HG03175 (cell line): ENCODE data around the gene DCUN1D4.
A peak's percentile ranks its signal among the peaks of the same experiment; 100 is the strongest.
"Not testable (repeated sequence)": the region's sequence is repeated elsewhere in the genome, so short reads cannot be mapped to it uniquely, and the experiment has no call there.

Source experiments
- ATAC-seq: cut with Tn5 transposase; IDR thresholded peaks from one replicate; pipeline ENCODE4 v1.9.1; 2021; ENCODE audit warnings: mild to moderate bottlenecking, moderate library complexity; ENCODE audit not compliant: unreplicated experiment

The DCUN1D4 gene

GRCh38 chr4:51893402-51893801, 50.4 kb downstream of the DCUN1D4 start:
- ATAC-seq: not testable (repeated sequence)

GRCh38 chr4:51894059-51894645, 51.2 kb downstream of the DCUN1D4 start:
- no peak for ATAC-seq

GRCh38 chr4:51895158-51895557, 52.2 kb downstream of the DCUN1D4 start:
- peak; percentile 71 for ATAC-seq

GRCh38 chr4:51895816-51896408, 53.0 kb downstream of the DCUN1D4 start:
- ATAC-seq: peak; percentile 97

- no peak for ATAC-seq
Observed at GRCh38 chr4:51901363-51901762, 58.4 kb downstream of the DCUN1D4 start.

GRCh38 chr4:51906167-51906958, 63.4 kb downstream of the DCUN1D4 start:
- peak; percentile 100 for ATAC-seq

- no peak for ATAC-seq
Observed at GRCh38 chr4:51907006-51907669, 64.2 kb downstream of the DCUN1D4 start.

GRCh38 chr4:51909236-51909703, 66.3 kb downstream of the DCUN1D4 start:
- no peak for ATAC-seq

GRCh38 chr4:51918251-51918650, 75.3 kb downstream of the DCUN1D4 start:
- no peak for ATAC-seq

- ATAC-seq: no peak
Observed at GRCh38 chr4:51923343-51923742, 80.4 kb downstream of the DCUN1D4 start.

GRCh38 chr4:51925307-51925706, 82.4 kb downstream of the DCUN1D4 start:
- no peak for ATAC-seq

GRCh38 chr4:51930557-51930956, 87.6 kb downstream of the DCUN1D4 start:
- no peak for ATAC-seq

GRCh38 chr4:51931461-51931860, 88.5 kb downstream of the DCUN1D4 start:
- ATAC-seq: no peak

- ATAC-seq: no peak
Observed at GRCh38 chr4:51932261-51932660, 89.3 kb downstream of the DCUN1D4 start.

GRCh38 chr4:51932684-51933083, 89.7 kb downstream of the DCUN1D4 start:
- no peak for ATAC-seq

GRCh38 chr4:51940460-51940859, 97.5 kb downstream of the DCUN1D4 start:
- not testable (repeated sequence) for ATAC-seq

GRCh38 chr4:51942108-51942832, 99.3 kb downstream of the DCUN1D4 start:
- no peak for ATAC-seq

- no peak for ATAC-seq
Observed at GRCh38 chr4:51942833-51943215, 99.9 kb downstream of the DCUN1D4 start.

- ATAC-seq: no peak
Observed at GRCh38 chr4:51943221-51943620, 100.3 kb downstream of the DCUN1D4 start.

GRCh38 chr4:51958199-51958968, 115.4 kb downstream of the DCUN1D4 start:
- no peak for ATAC-seq
